DMS53 treated with DMSO at 0.1 percent for 48 hours (cell line): ENCODE measurements around the gene CA5B.
"Not testable (repeated sequence)": the region's sequence is repeated elsewhere in the genome, so short reads cannot be mapped to it uniquely, and the experiment has no call there.

Source experiments
- DNase-seq: peaks from one replicate; lab custom pipeline; 2025; ENCODE audit not compliant: unreplicated experiment; lab: John Stamatoyannopoulos, UW

The CA5B gene, protein sequence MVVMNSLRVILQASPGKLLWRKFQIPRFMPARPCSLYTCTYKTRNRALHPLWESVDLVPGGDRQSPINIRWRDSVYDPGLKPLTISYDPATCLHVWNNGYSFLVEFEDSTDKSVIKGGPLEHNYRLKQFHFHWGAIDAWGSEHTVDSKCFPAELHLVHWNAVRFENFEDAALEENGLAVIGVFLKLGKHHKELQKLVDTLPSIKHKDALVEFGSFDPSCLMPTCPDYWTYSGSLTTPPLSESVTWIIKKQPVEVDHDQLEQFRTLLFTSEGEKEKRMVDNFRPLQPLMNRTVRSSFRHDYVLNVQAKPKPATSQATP

DNA sequence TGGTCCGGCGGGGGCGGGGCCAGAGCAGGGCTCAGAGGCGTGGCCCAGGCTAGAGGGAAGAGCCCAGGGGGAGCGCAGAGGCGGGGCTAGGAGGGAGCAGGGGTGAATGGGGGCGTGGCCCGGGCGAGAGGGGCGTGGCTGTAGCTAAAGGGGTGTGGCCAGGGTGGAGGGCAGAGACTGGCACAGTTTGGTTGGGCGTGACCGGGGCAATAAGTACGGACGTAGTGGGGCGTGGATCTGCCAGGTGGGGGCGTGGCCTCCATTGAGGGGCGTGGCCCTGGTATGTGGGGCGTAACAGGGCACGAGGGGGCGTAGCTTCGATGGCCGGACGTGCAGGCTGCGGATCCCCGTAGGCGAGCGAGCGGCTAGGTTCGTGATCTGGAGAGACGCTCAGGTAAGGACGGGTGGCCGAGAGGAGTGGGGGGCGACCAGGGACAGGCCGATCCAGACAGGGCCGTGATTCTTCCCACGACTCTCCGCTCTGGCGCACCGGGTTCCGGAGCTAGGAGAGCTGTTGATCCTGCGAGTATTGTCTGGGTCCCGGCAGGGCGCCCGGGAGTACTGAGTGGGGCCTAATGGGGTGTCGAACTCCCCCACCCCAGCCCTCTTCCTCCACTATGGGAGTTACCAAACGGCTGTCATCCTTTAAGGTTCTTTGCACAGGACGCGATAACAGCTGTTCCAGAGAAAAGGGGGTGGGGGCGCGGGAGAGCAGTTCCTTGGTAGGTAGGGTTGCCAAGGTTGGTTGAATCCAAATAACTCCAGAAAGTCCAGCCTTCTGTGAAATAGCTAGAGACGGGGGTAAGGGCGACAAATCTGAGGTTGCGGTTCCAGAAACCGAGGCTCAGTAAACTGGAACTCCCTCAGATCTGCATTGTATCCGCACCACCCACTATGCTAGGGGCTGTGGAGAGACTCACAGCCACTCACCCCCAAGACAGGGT lies at the start of gene CA5B:
CA5B (plus strand) TSS at position 312 of the 944 bp plus-strand sequence. CDS start 11,754 bp downstream, outside the sequence.
- DNase-seq = no peak

DNA sequence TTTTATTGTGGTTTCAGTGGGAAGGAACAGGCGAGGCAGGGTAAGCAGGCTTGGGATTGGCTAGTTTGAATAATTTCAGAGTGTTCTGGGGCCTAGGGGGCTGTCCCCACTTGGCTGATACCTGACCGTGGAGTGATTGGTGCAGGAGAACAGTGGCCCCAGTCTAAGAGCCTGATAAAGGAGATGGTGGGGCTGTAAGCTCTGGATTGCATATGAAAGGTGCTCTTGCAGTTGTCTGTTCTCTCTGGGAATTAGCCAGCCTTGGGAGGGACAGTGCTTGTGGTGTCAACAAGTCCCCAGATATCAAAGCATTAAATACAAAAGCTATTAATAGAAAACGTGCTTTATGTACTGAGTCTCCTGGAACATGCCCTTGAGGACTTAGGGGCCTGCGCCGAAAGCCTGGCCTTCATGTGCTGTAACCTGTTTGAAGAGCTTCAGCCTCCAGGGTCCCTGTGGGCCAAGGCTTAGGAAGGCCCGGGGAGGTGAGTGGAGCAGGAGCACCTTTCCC lies 43.1 kb upstream of the CA5B start:
- DNase-seq = no peak

DNA sequence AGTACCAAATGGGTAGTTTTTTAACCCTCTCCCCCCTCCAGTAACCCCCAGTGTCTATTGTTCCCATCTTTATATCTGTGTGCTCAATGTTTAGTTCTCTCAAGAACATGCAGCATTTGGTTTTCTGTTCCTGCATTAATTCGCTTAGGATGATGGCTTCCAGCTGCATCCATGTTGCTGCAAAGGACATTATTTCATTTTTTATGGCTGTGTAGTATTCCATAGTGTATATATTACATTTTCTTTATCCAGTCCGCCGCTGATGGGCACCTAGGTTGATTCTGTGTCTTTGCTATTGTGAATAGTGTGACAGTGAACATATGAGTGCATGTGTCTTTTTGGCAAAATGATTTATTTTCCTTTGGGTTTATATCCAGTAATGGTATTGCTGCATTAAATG lies 41.6 kb upstream of the CA5B start:
- DNase-seq = no peak

DNA sequence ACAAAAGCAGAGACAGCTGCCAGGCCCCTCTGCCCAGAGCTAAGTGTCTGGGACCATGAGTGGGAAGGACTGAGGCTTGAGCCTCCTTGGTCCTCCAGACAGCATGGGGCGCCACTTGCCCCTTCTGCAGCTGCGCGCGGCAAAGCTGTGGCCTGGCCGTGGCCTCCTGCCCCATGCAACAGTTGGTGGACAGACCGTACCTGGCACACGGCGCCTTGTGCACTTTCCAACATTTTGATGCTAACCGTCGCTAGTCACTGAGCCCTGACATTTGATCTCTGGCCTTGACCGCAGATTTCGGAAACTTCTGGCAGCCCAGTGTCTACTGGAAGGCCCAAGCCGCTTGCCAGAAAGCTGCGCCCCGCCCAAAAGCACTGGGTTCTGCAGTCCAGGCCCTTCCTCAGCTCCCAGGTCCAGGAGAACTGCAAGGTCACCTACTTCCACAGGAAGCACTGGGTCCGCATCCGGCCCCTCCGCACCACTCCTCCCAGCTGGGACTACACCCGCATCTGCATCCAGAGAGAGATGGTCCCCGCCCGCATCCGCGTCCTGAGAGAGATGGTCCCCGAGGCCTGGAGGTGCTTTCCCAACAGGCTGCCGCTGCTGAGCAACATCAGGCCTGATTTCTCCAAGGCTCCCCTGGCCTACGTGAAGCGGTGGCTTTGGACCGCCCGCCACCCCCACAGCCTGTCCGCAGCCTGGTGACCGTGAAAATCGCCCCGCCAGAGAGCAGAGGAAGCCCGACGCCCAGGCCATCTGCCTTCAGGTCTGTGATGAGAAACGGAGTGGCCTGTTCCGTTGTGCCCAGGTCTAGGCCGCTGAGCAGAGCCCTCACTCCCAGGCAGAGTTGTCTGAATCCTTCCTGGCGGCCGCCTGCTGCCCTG lies 35.3 kb upstream of the CA5B start:
- no peak for DNase-seq

DNA sequence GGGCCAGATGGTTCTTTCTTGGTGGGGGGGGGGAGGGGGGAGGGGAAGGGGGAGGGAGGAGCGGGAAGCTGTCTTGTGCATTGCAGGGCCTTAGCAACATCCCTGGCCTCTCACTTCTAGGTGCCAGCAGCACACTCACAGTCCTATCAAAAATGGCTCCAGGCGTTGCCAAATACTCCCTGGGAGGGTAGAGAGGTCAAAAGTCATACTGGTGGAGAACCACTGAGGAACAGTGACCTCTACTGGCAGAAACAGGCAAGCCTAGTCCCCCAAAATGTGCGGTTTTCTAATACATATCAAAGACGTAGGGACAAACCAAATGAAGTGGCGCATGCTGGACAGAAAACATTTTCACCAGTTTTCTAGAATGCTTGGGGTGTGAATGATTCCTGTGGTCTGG lies 34.3 kb upstream of the CA5B start:
- not testable (repeated sequence) for DNase-seq

DNA sequence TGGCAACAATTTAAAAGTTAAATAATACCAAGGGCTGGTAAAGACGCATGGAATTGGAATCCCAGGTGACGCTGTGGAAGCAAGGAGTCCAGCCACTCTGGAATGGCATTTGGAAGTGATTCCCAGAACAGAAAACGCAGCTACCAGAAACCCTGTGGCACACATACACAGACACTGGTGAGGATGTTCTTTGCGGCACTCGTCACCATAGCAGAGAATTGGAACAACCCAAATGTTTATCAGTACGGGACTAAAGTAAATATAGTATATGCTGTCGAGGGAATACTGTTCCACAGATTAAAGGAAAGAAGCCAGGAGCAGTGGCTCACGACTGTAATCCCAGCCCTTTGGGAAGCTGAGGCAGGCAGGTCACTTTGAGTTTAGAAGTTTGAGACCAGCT lies 33.8 kb upstream of the CA5B start:
- DNase-seq = not testable (repeated sequence)

DNA sequence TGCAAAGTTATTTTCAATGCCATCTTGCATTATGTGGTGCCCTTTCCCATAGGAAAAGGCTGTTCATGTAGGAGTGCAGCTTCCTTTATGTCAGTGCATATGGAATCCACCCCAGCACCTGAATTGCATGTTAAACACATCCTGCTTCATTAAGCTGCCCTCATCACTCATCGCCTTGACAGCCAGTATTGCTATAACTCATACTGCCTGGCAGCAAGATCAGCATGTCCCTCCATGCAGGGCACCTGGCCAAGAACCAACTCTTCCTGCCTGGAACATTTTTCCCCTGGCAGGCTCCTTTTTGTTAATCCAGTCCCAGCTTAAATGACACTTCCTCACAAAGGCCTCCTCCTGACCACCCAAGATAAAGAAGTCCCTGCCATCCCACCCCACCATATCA lies 23.5 kb upstream of the CA5B start:
- DNase-seq = no peak

DNA sequence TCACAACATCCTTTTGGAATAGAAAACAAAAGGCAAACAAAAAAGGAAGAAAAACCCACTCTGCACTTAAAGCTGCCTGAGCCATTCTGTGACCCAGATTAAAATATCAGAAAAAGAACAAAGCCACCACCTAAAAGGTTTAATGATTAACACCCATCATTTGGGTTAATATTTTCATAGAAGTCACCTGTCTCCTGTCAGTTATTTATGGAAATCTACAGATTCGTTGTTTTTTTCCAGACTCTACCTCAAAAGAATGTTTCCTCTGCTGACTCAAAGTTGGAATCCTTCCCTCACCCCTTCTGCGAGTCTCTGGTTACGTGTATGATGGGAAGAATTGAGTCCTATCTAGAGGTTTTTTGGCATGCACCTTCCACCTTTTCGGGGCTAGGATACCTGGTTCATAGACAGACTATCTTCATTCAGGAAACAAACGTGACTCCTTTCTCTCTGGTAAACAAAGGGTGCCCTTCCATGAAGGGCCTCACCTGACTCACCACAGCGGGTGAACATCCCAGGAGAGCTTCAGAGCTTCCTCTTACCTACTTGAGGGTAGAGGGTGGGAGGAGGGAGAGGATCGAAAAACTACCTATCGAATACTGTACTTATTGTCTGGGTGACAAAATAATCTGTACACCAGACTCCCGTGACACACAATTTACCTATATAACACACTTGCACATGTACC lies 19.6 kb upstream of the CA5B start:
- DNase-seq = peak; percentile 54

DNA sequence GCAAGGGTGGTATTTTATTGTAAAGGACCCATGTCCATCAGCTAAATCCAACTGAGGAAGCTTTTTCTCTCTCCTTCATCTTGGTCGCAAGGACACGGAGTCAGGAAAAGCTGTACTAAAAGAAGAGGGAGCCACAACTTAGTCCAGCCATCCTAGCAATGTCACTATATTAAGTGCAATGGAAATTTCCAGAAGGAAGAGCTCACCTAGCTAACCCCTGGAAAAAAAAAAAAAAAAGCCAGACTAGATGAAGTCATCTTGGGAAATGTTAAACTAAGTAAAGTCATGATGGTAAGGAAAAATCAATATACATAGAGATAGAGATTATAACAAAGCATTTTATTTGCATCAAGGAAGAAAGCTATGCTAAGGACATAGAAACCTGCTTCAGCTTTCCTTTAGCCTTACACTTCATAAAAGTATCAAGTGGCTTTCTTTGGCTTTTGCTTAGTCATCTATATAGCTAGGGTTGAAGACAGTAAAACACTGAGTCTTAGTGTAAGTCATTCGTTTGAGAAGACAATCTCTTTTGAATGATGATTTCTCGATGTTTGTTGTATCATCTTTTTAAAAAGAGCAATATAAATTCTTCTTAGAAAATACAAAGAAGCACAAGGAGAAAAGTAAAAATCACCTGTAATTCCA lies 18.6 kb upstream of the CA5B start:
- DNase-seq = no peak

DNA sequence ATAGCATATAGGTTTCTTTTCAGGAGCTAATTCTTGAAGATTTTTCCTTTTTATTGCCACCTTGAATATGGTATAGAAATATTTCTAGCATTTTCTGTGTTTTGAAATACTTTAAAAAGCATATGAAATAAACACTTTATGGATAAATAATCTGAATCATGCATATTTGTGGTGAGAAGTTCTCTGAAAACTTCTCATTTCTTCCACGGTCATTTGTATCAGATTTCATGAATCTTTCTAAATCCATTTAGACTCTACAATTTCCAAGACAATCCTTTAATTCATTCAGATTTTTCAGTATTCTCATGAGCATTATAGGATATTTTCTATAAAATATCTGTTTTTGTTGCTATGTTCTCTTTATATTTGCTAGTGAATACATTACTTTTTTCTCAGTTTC lies 16.2 kb upstream of the CA5B start:
- no peak for DNase-seq

DNA sequence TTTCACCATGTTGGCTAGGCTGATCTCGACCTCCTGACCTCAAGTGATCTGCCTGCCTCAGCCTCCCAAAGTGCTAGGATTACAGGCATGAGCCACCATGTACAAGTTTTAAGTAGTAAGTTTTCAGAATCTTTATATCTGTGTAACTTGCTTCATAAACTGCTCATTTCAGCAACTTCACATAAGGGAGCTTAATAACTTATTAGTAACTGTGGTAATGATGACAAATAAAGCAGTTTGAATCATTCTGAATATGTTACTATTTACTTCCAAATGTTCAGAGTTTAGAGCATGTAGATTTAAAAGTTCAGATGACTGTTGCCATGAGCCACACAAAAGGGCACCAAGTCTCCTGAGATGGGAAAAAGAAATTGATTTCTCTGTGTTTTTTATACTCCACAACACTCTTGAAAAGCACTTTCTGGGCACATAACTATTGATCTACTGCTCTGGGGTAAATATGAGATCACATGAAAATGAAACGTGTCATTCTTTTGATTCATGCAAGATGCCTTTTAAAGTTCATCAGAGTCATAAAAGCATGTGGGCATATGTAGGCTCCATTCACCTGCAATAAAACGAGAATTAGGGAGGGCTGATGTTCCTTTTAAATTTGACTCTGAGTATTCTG lies 14.1 kb upstream of the CA5B start:
- DNase-seq = no peak

DNA sequence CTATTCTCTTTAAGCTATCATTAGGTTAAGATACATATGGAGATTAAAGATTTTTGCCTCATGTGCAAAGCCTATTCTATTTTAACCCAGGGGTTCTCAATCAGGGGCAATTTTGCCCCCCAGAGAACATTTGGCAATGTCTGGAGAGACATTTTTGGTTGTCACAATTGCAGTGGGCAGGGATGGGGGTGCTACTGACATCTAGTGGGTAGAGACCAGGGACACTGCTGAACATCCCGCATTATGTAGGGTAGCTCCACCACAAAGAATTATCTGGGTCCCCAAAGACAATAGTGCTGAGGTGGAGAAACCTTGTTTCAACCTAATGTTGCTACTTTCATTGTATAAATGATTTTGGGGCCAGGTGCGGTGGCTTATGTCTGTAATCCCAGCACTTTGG lies 13.2 kb upstream of the CA5B start:
- DNase-seq = no peak

DNA sequence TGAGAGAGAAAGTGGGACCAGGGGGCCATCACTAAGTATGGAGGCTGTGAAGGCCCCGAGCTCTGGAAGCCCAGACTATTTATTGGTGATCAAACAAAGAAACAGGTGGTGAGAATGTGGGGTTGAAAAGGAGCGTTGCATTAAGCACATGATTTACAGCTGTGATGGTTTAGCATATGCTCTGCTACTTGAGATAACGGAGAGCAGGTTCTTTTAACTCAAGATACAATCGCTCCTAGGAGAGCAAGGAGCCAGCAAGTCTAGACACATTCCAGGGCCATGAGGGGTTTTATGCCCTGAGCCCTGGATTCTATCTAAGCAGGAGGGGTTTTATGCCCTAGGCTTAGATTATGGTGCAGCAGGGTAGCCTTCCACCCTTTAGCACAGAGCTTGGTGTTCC lies 6.7 kb upstream of the CA5B start:
- DNase-seq = not testable (repeated sequence)

DNA sequence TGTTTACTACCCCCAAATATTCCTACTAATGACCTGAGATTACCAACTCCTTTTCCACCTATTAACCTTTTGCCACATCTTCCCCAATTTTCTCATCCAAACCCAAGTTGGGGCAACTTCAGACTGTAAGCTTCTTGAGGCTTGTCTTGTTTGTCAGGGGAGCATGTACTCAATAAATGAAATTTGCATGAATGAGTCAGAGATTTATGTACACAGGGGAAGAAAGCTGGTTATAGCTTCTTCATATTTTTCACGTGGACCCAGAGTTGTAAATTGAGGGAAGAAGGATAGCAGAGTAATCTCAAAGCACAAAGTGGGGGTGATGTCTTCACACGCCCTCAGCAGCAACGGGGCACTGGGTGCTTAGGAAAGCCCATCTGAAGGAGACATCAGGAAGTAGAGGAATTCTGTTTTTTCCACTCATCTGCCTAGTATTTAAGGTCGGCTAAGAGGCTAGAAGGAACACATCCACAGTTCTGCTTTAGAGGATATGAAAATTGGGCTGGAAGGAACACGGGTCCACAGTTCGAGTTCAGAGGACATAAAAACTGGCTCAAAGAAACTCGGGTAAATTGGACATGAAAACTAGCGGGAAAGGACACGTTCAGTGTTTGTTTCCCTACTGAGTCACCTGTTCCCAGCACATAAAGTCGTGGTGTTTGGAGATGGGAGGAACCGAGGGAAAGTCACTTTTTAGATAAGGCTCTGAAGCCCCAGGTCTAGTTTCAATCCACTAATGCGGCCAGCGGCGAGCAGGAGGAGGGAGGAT lies 696 bp upstream of the CA5B start:
- DNase-seq = no peak

DNA sequence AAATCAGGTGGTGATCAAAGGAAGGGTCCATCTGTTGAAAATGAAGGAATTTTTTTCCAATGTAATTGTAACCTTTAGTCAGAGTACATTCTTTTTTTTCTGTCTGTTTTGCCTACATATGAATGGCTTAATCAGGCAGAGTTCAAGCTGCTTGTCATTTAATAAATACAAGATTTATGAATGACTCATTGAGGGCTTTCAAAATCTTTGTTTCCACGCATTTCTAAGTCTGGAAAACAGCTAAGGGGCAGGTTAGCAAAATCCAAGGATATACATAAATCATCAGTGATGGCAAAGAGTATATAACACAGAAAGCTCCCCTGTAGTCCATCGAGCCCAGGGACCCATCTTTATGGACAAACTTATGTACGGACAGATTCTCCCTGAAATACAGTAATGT lies 1.8 kb downstream of the CA5B start:
- DNase-seq = no peak

DNA sequence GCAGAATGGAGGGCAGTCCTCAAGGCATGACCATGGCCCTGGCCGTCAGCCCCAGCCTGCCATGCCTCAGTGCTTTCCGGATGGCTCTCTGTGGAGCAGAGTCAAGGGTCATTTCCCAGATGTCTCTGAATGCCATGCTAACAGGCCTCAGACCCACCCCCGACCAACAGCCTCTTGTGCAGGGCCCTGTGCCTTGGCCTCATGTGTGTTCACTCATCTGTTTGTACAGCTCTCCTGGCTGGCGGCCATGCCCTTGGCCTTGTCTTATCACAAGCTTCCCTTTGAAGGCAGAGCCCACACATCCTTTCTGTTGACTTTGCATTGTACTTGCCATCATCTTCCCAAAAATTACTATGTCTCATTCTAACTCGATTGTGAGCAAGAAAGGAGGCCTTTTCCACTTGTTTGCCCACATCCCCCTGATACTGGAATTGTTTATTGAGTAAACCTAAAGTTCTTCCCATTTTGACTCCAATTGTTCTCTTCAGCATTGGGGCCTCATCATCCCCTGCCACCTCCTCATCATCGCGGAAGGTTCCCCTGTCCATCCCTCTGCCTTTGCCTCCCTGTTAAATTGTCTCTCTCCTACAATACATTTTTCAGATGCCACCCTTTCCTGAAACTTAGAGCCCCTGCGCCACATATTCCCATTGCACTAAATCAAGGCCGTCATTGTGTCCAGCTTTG lies 6.3 kb downstream of the CA5B start:
- DNase-seq = no peak

DNA sequence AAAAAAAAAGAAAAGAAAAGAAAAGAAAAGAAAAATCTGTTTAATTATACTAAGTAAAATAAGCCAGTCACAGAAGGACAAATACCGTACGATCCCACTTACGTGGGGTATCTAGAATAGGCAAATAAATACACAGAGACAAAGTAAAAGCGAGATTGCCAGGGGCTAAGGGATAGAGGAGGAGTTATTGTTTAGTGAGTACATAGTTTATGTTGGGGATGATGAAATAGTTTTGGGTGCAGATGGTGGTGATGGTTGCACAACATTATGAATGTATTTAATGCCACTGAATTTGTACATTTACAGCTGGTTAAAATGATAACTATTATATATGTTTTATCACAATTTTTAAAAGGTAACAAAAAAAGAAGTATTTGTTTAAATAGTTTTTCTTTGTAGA lies 7.1 kb downstream of the CA5B start:
- DNase-seq = no peak

DNA sequence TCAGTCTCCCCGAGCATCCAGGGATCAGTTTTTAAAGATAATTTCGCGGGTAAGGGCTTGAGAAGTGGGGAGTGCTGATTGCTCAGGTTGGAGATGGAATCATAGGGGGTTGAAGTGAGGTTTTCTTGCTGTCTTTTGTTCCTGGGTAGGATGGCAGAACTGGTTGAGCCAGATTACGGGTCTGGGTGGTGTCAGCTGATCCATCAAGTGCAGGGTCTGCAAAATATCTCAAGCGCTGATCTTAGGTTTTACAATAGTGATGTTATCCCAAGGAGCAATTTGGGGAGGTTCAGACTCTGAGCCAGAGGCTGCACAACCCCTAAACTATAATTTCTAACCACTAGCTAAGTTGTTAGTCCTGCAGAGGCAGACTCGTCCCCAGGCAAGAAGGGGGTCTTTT lies 8.6 kb downstream of the CA5B start:
- not testable (repeated sequence) for DNase-seq
